NCI-H128 (cell line): ENCODE results near the gene UNC93A.
"Not testable (repeated sequence)": the region's sequence is repeated elsewhere in the genome, so short reads cannot be mapped to it uniquely, and the experiment has no call there.

ENCODE experiments used
- DNase-seq: peaks from one replicate; lab custom pipeline; 2025; ENCODE audit not compliant: unreplicated experiment; lab: John Stamatoyannopoulos, UW

Gene UNC93A

DNA sequence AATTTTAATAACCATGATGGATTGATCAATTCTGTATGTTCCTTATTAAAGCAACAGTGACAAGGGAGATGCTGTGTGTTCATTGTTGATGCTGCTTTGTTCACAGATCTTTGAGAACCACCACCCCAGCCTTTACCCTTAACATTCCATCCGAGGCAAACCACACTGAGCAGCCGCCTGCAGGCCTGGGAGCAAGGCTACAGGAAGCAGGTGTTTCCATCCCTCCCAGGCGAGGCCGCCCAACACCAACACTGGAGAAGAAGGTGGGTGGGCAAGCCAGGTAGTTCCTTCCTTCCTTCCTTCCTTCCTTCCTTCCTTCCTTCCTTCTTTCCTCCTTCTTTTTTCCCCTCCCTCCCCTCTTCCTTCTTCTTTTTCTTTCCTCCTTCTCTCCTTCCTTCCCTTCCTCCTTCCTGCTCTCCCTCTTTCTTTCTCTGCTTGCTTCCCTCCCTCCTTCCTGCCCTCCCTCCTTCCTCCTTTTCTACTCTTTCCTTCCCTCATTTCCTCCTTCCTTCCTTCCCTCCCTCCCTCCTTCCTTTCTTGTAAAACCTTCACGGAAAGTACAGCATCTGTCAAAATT is 47.5 kb downstream of the UNC93A start:
- no peak for DNase-seq

DNA sequence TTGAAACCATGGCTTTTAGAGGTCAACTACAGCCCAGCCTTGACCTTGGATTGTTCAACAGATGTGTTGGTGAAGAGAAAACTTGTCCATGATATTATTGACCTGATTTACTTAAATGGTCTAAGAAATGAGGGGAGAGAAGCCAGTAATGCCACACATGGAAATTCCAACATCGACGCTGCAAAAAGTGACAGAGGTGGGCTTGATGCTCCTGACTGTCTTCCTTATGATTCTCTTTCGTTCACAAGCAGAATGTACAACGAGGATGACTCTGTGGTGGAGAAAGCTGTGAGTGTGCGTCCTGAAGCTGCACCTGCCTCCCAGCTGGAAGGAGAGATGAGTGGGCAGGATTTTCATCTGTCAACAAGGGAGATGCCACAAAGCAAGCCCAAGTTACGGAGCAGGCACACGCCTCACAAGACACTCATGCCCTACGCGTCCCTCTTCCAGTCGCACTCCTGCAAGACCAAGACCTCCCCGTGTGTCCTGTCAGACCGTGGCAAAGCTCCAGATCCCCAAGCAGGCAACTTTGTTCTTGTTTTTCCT is 50.0 kb downstream of the UNC93A start:
- DNase-seq: peak; percentile 17

DNA sequence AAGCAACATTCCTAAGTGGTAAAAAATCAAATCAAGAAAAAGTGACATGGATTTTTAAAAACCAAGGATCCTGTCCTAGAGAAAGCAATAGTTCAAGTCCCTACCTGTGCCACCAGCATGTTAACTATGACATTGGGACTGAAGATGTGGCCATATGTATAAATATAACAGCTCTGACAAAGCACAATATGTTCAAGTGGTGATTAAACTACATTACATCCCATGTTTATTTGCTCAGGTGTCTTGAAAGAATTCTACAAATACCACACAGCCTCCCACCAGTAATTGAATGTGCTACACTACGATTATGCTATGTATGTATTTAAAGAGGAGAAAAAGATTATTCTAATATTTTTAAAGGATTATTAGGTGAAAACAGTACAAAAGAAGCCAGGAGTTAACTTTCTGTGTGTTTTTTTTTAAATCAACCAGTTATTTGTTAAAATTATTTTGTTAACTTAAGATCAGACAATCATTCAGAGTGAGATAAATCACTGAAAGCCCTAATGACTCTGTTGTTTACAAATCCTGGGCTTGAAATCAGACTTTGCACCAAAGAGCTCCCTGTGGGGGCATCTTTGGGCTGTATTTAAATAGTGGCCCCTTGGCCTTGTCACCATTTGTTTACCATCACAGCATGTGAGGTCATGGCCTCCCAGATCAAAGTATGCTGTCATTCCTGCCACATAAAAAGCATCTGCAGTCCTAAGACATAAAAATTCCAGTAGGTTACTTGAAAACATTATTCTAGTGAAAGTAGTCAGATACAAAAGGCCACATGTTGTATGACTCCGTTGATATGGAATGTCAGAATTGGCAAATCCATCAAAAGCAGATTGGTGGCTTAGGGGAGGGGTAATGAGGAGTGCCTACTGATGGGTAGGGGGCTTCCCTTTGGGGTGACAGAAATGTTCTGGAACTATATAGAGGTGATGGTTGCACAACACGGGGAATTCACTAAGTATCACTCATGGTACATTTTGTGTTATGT is 50.8 kb downstream of the UNC93A start:
- DNase-seq: no peak

DNA sequence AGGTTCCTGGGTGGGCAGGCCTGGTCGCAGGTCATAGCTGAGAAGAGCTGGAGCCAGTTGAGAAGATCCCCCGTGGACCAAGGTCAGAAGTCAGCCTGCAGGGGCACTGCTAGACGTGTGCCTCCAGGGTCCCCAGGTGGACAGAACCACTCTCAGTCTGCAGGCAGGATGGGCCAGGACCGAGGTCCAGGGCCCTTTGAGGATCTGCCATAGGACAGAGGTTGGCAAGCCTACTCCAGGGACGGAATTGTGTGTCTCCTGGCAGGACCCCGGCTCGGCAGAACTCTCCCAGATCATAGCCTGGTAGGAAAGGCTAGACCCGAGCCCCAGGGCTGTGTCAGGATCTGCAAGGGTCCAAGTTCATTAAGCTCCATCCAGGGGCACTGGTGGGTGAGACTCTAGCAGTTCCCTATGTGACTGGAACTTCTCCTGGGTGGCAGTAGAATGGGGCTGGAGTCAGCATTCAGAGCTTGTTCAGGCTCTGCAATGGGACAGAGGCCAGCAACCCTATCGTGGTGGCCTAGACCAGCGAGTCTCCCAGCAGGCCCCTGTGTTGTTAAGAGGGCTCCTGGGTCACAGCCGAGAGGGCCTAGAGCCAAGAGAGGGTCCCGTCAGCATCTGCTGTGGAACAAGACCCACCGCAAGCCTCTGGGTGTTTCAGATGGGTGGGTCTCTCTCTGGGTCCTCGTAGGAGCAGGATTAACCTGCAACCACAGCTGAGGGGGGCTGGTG is 51.9 kb downstream of the UNC93A start:
- no peak for DNase-seq

DNA sequence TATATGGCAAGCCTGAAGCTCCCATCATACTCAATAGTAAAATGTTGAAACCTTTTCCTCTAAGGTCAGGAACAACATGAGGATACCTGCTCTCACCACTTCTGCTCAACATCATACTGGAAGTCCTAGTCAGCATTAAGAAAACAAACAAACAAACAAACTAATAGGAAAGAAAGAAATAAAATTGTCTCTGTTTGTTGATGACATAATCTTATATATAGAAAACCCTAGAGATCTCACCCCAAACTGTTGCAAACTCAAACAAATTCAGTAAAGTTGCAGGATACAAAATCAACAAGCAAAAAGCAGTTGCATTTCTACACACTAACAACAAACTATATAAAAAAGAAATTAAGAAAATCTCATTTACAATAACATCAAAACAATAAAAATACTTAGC is 54.2 kb downstream of the UNC93A start:
- DNase-seq: no peak

DNA sequence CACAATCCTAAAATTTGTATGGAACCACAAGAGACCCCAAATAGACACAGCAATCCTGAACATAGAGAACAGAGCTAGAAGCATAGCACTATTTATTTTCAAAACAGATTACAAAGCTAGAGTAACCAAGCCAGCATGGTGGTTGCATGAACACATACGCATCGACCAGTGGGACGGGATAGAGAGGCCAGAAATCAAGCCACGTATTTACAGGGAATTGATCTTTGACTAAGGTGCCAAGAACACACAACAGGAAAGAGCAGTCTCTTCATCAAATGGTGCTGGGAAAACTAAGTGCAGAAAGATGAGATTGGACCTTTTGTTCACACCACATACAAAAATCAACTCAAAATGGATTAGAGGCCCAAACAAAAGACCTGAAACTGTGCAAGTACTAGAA is 54.8 kb downstream of the UNC93A start:
- DNase-seq: no peak

DNA sequence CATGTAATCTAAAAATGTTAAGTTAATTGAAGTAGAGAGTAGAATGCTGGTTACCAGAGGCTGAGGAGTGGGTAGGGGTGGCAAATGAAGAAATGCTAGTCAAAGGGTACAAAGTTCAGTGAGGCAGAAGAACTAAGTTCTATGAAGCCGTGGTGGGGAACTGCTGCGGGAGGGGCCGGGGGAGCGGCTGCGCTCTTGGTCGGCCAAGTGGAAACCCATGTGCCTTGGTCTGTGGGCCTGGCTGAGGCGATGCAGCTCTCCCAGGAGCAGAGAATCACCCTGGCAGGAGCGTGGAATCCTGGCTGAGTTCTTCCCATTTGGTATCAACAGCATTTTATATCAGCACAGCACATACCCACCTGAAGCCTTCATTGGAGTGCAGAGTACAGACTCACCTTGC is 56.1 kb downstream of the UNC93A start:
- no peak for DNase-seq

DNA sequence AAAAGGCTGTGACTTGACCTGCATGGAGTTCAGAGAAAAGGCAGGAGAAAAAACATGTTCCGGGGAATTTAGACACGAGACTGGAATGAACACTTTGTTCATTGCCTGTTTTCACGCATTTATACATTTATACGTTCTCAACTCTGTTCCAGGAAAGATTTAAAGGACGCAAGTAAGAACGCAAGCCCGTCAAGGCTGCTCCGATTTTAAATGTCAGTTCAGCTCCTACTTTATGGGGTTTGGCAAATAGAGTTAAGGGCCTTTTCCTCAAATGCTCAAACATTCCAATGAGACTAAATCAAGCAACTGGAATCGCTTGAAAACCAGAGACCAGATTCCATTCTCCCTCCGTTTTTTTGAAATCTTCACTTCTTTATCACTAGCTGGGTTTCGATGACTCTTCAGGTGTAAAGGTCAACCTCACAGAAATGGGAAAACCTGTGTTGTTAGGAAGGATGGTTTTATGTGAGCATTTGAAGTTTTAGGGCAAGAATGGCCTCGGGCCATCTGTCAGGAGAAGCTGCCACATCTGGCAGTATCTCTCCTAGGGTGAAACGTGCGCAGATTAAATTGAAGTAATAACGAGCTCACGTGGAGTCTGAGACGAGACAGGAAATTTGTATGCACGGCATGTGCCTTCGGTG is 58.6 kb downstream of the UNC93A start:
- DNase-seq: no peak

DNA sequence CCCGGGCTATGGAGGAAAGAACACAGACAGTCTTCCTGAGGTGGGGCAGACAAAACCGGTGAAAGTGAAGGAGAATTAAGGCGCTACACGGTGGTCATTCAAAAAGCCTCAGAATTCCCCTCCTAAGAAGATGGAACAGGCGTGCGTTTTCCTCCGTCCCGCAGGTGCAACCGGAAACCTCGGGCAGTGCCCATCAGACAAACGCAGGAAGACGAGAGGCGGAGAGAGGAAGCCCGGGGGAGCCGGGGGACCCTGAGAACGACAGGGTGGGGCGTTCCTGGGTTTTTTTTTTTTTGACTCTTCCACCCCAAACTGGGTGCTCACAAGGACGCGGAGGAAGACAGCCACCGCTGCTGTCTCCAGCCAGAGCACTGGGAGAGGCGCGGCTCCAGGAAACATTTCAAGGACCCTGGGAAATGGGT is 59.2 kb downstream of the UNC93A start:
- no peak for DNase-seq

DNA sequence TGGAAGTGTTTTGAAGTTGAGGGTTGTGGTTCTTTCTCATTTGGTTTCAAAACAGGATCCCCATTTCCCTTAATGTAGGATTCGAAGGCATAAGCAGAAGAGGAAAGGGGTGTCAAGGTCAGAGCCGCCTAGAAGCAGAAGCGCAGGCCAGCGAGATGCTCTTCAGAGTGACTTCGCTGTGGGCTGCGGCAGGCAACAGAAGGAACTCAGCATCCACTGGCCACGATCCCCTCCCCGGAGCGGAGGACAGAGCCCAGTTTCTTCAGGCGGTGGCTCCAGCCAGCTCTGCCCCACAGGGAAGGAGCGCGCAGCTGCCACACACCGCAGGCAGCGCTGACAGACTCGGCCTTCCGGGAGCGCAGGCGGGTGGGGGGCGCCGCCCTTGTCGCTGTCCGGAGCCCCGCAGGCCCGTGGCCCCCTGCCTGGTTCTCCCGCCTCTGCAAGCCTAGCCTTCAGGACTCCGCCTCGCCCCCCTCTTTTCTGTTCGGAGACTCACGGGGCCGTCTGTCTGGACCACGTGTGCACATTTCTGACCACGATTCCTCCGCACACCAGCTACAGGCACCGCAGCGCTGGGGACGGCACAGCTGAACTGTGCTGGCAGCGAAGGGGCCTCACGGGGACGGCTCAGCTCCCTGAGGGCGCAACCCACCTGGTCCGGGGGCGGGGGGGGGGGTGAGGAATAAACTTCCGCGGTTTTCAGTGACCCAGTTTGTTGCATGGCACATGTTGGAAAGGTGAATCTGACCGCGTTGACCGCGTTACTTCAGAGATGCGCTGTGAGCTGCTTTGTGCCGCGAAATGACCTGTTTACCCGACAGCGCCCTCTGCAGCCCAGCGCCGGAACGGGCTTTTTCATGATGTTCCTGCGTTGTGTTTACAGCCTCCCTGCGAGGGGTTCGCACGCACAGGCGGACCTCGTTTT is 59.9 kb downstream of the UNC93A start:
- DNase-seq: peak; percentile 68

DNA sequence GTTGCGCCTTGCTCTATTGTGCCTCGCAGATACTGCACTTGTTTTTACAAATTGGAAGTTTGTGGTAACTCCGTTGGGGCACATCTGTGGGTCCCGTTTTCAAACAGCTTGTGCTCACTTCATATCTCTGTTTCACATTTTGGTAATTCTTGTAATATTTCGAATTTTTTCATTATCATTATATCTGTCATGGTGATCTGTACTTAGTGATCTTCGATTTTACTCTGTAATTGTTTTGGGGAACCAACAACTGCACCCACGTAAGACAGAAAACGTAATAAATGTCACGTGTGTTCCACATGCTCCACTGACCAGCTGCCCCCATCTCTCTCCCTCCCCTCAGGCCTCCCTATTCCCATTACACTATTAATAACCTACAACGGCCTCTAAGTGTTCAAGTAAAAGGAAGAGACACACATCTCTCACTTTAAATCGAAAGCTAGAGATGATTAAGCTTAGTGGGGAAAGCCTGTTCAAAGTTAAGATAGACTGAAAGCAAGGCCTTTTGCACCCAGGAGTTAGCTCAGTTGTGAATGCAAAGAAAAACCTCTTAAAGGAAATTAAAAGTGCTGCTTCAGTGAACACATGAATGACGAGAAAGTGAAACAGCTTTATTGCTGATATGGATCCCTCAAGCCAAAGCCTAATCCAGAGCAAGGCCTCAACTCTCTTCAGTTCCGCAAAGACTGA is 60.7 kb downstream of the UNC93A start:
- no peak for DNase-seq

DNA sequence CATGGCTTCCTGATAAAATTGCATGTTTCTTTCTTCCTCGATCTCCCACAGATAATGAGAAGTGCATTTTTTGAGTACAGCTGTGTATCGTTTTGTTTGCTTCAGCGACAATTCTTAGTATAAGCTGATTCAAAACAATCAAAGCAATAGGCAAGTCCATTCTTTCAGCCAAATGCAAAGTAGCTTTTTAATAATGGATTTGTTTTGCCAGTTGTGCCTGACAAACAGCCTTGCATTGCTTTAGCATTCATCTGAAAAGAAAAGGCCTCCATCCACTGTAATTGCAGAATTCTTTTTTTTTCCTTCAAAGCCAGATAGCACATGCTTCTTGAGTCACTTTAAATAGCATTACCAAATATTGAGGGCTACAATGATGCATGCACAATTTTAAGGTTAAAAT is 65.8 kb downstream of the UNC93A start:
- DNase-seq: no peak

DNA sequence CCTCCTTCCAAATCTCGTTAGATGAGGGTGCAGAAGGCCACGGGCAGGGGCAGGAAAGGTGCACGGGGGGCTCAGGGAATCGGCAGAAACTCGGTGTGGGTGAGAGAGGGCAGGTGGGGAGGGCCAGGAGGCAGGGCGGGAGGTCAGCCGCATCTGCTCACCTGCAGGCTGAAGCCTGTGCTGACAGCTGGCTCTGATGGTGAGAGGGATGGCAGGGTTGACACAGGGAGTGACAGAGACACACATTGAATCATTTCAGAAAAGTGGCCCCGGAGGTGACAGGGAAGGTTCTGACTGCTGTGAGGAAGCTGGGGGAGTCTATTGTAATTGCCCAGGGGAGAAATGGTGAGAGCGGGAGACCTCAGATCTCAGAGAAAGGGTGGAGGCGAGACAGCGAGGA is 67.3 kb downstream of the UNC93A start:
- not testable (repeated sequence) for DNase-seq

DNA sequence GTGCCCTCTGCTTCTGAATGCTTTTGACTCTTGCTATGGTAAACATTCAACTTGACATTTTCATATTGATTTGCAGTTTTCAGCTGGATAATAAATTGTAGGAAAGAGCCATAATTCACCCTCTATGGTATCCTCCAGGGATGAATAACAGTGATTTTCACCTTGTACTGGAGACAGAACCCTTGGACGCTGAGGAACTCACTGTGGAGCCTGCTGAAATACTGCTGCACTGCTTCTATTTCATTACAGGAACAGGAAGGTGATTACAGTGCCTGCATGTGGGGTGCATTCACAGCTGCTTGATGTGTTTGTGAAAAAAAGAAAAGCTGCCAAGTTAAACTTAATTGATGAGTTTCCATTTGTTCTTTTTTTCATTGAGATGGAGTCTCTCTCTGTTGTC is 70.1 kb downstream of the UNC93A start:
- DNase-seq: not testable (repeated sequence)
